Left lung (tissue), 10 donors: ENCODE measurements around the gene TMEM151B. TPM values are rescaled to one million over a fixed set of nuclear protein-coding genes. Genes with fewer than 3 reads are reported as not detected.

Experiments used
- ATAC-seq: fragments of 200-7000 bp; cut with Tn5 transposase; one replicate; pipeline ENCODE4 v1.9.1; 2020; ENCODE audit warnings: moderate library complexity
- DNase-seq, 4 donors: peaks; one replicate each; pipeline ENCODE4 v3.0.0-alpha.2; 2013 to 2020
- H3K27ac ChIP-seq, 2 donors: fragments of 200-600 bp; sonication (generic) in 1 of 2; one replicate each; pipeline versions ENCODE4 v1.5.0 to v1.8.0; 2020 to 2021
- H3K27me3 ChIP-seq, 2 donors: fragments of 200-600 bp; sonication (generic) in 1 of 2; one replicate each; pipeline versions ENCODE4 v1.5.0 to v1.8.0; 2020 to 2021
- H3K36me3 ChIP-seq, 2 donors: fragments of 200-600 bp; sonication (generic) in 1 of 2; one replicate each; pipeline versions ENCODE4 v1.5.0 to v1.8.0; 2020 to 2021
- H3K4me1 ChIP-seq, 2 donors: fragments of 200-600 bp; one replicate each; pipeline ENCODE4 v1.8.0; 2021
- H3K4me3 ChIP-seq, 2 donors: fragments of 200-600 bp; sonication (generic) in 1 of 2; one replicate each; pipeline versions ENCODE4 v1.5.0 to v1.8.0; 2020 to 2021; ENCODE audit warnings: mild to moderate bottlenecking in 1 of 2
- H3K9me3 ChIP-seq, 2 donors: fragments of 200-600 bp; sonication (generic) in 1 of 2; one replicate each; pipeline versions ENCODE4 v1.5.0 to v1.8.0; 2020 to 2021
- CTCF ChIP-seq, 2 donors: fragments of 200-600 bp; sonication (generic) in 1 of 2; IDR thresholded peaks; one replicate each; pipeline versions ENCODE4 v1.5.0 to v1.8.0; 2021; ENCODE audit warnings: antibody characterized with exemption in 2 of 2
- intact Hi-C, 2 donors: fragments of 100-400 bp; cut with DNase I; formaldehyde crosslinking; loops; one replicate each; pipeline versions ENCODE4 v1.11.2 to v1.14.2; 2022
- polyA plus RNA-seq, 6 donors: library from polyadenylated mRNA; unstranded; fragments of 120-200 nt; gene quantifications; one replicate each; pipeline ENCODE4 v1.2.1, GENCODE V29; 2013; ENCODE audit not compliant: insufficient read length in 6 of 6
- total RNA-seq, 2 donors: library from RNA; stranded (reverse); fragmentation: NEBNext Ultra II Directional; extraction: Animal tissue kit (Norgen Biotek cat#: 25700); gene quantifications; one replicate each; pipeline ENCODE4 v1.2.1, GENCODE V29; 2021
- donor health status: DM: no; HTN: yes; CAD: no.
- donor health status: DM: no; HTN: no; CAD: no.

TMEM151B gene
- total and polyA plus RNA-seq, 8 donors: 0.70 to 1.2 (median 0.87) TPM; not detected in 2

- ATAC-seq (peak; percentile 94), DNase-seq (peak; percentile 66 to 94 (median 91))
- peaks cover 10 to 52% of the 10 kb centered on the region in 2 donors for H3K4me1 ChIP-seq
- peak overlapping the region; percentile 81 to 91 for H3K27ac ChIP-seq
- no peaks in the 10 kb centered on the region for H3K9me3 ChIP-seq
- H3K4me3 ChIP-seq: peak overlapping the region; percentile 42 to 57
- intact Hi-C loops: loop anchor here in 1 of 2 donors (5.0 kb wide), 1 partner anchor 65 kb away; no protein-coding TSS in a partner anchor
- no peak for TF ChIP-seq CTCF (IDR thresholded peaks at IDR 0.05)
- peaks cover 0 to 9% of the 10 kb centered on the region in 2 donors for H3K36me3 ChIP-seq
- no peaks in the 10 kb centered on the region for H3K27me3 ChIP-seq
These were observed 33.0 kb upstream of the TMEM151B start for GRCh38 chr6:44237021-44237812.

GRCh38 chr6:44237813-44238433, 32.3 kb upstream of the TMEM151B start:
- TF ChIP-seq CTCF (IDR thresholded peaks at IDR 0.05): peak; percentile 97 to 99
- peak; percentile 90 for ATAC-seq
- Histone ChIP-seq H3K4me3 (peak overlapping the region; percentile 42 to 57), H3K27me3 (no peaks in the 10 kb centered on the region), H3K36me3 (peaks cover 0 to 3% of the 10 kb centered on the region in 2 donors), H3K9me3 (no peaks in the 10 kb centered on the region), H3K27ac (peak overlapping the region; percentile 81 to 91), H3K4me1 (peaks cover 10 to 51% of the 10 kb centered on the region in 2 donors)
- peak; percentile 72 to 98 (median 85) for DNase-seq
- intact Hi-C loops: loop anchor here in 1 of 2 donors (5.0 kb wide), 1 partner anchor 66 kb away; no protein-coding TSS in a partner anchor

- H3K9me3 ChIP-seq: no peaks in the 10 kb centered on the region
- H3K27me3 ChIP-seq: no peaks in the 10 kb centered on the region
- no peaks in the 10 kb centered on the region for H3K36me3 ChIP-seq
- ATAC-seq: no peak
- intact Hi-C loops: loop anchor here in 1 of 2 donors (5.0 kb wide), 1 partner anchor 67 kb away; no protein-coding TSS in a partner anchor
- H3K4me3 ChIP-seq: no peak overlapping the region
- DNase-seq: no peak
- H3K4me1 ChIP-seq: peaks cover 10 to 42% of the 10 kb centered on the region in 2 donors
- no peak for TF ChIP-seq CTCF (IDR thresholded peaks at IDR 0.05)
- H3K27ac ChIP-seq: no peak overlapping the region
These were observed 31.4 kb upstream of the TMEM151B start for GRCh38 chr6:44238687-44239350.

- ATAC-seq (no peak), DNase-seq (no peak)
- H3K27me3 ChIP-seq: no peaks in the 10 kb centered on the region
- peaks cover 4 to 17% of the 10 kb centered on the region in 2 donors for H3K4me1 ChIP-seq
- TF ChIP-seq CTCF (IDR thresholded peaks at IDR 0.05): no peak
- H3K36me3 ChIP-seq: peaks cover 0 to 2% of the 10 kb centered on the region in 2 donors
- no peak overlapping the region for H3K27ac ChIP-seq
- H3K4me3 ChIP-seq: no peak overlapping the region
- no peaks in the 10 kb centered on the region for H3K9me3 ChIP-seq
- intact Hi-C loops: no loop called here
These were observed 26.9 kb upstream of the TMEM151B start for GRCh38 chr6:44243345-44243744.
